K562 (cell line): ENCODE data around the gene ENTREP1. TPM values are rescaled to one million over a fixed set of nuclear protein-coding genes. Genes with fewer than 3 reads are reported as not detected.

Experiments used
- GTF3C2 ChIP-seq: IDR thresholded peaks from 3 replicates; pipeline ENCODE4 v1.6.1; 2011; ENCODE audit warnings: borderline replicate concordance, mild to moderate bottlenecking, moderate library complexity; ENCODE audit not compliant: insufficient read length; ENCODE audit errors: extremely low read depth
- HDAC6 ChIP-seq: IDR thresholded peaks from 2 replicates; pipeline ENCODE4 v1.6.1; 2012; ENCODE audit warnings: low read depth, mild to moderate bottlenecking, control low read depth, inconsistent platforms, low read length, moderate library complexity
- L3MBTL2 ChIP-seq: fragments of 450-650 bp; IDR thresholded peaks from 2 replicates; pipeline ENCODE4 v1.6.1; 2016; ENCODE audit warnings: mild to moderate bottlenecking, moderate library complexity
- NFIC ChIP-seq: fragments of 450-650 bp; IDR thresholded peaks from 2 replicates; pipeline ENCODE4 v1.6.1; 2017; ENCODE audit warnings: mild to moderate bottlenecking, inconsistent platforms
- NR1H2 ChIP-seq: sonication (generic); formaldehyde crosslinking; IDR thresholded peaks from 2 replicates; pipeline ENCODE4 v1.4.0; 2020; ENCODE audit warnings: mild to moderate bottlenecking, missing genetic modification reagents
- RAD51 ChIP-seq: fragments of 450-650 bp; IDR thresholded peaks from 2 replicates; pipeline ENCODE4 v1.7.1; 2016; ENCODE audit warnings: low read depth, mild to moderate bottlenecking, borderline replicate concordance
- RREB1 ChIP-seq: fragments of 250-450 bp; sonication (Bioruptor Pico); IDR thresholded peaks from 2 replicates; pipeline ENCODE4 v1.4.0; 2020
- TAF7 ChIP-seq: fragments of 450-650 bp; IDR thresholded peaks from 2 replicates; pipeline ENCODE4 v1.6.1; 2016; ENCODE audit warnings: missing genetic modification characterization, missing compliant biosample characterization
- TCF7L2 ChIP-seq: fragments of 150-350 bp; IDR thresholded peaks from 2 replicates; pipeline ENCODE4 v1.6.1; 2016; ENCODE audit warnings: low read depth, mild to moderate bottlenecking, low read length, moderate library complexity
- XRCC4 ChIP-seq: IDR thresholded peaks from one replicate; pipeline ENCODE4 v1.6.1; 2011; ENCODE audit not compliant: insufficient read depth, insufficient read length; ENCODE audit errors: extremely low read depth
- ZKSCAN3 ChIP-seq: fragments of 250-450 bp; sonication (Bioruptor Pico); IDR thresholded peaks from 2 replicates; pipeline ENCODE4 v1.4.0; 2020
- ZNF639 ChIP-seq, 2 experiments: fragments of 200-800 bp in 1 of 2; sonication (Bioruptor generic) in 1 of 2; sonication (generic) in 1 of 2; formaldehyde crosslinking in 1 of 2; IDR thresholded peaks in 1 of 2; conservative IDR thresholded peaks in 1 of 2; 2 replicates each; pipeline versions ENCODE4 v1.5.0 to v1.6.1; 2016 to 2020; ENCODE audit warnings: missing compliant biosample characterization in 1 of 2, missing genetic modification characterization in 1 of 2, missing genetic modification reagents in 1 of 2
- polyA plus RNA-seq, 8 experiments: library from polyadenylated mRNA; depleted of rRNA in 4 of 8; stranded (reverse) in 5 of 8; unstranded in 3 of 8; fragments of >200 nt; fragmentation: Nextera tagmentation in 2 of 8; fragmentation: Illumina TruSeq in 1 of 8; extraction: Ambion mirVana in 2 of 8; extraction: Trizol in 1 of 8; gene quantifications; 2 replicates each; pipeline versions ENCODE4 v1.2.1 to v1.2.3, GENCODE V29; 2011 to 2014; ENCODE audit warnings: inconsistent platforms in 1 of 8, missing spikeins in 1 of 8
- total RNA-seq, 7 experiments: library from RNA; depleted of rRNA in 6 of 7; stranded (reverse); fragments of >200 nt in 6 of 7; fragmentation: Illumina TruSeq in 2 of 7; extraction: Trizol in 2 of 7; gene quantifications; 2 replicates each; pipeline versions ENCODE4 v1.2.1 to v1.2.3, GENCODE V29; 2011 to 2021; ENCODE audit warnings: low replicate concordance in 1 of 7

The ENTREP1 gene
- total and polyA plus RNA-seq, 9 of the 15 experiments (the other 6 are each of a cell fraction or from before 2014, with no cell fraction given): not detected

- TF ChIP-seq RREB1 (no peak), ZKSCAN3 (CRISPR knock-in tag) (no peak), L3MBTL2 (no peak), RAD51 (no peak), TCF7L2 (no peak), GTF3C2 (no peak), NR1H2 (CRISPR knock-in tag) (no peak), ZNF639 (CRISPR knock-in tag; conservative IDR thresholded peaks at IDR 0.05 in 1 of 2, IDR thresholded peaks at IDR 0.05 in 1 of 2) (no peak), NFIC (no peak), TAF7 (no peak), HDAC6 (no peak), XRCC4 (no peak)
These were observed 64.5 kb downstream of the ENTREP1 start (continued) for GRCh38 chr9:69389437-69389995.
